Prostate gland (tissue), 2 donors: ENCODE measurements around the gene ATP1B3. TPM values are rescaled to one million over a fixed set of nuclear protein-coding genes. Genes with fewer than 3 reads are reported as not detected.

ENCODE experiments used
- DNase-seq: peaks from one replicate; pipeline ENCODE4 v3.0.0-alpha.2; 2019; ENCODE audit warnings: low spot score
- H3K27ac ChIP-seq, 2 donors: fragments of 200-600 bp; sonication (generic); 2 replicates each; pipeline ENCODE4 v1.5.1; 2017 to 2019
- H3K27me3 ChIP-seq: fragments of 200-600 bp; sonication (generic); replicated peaks from 2 replicates; pipeline ENCODE4 v1.5.1; 2019; ENCODE audit not compliant: insufficient read depth
- H3K36me3 ChIP-seq, 2 donors: fragments of 200-600 bp; sonication (generic); 1 replicate in 1 of 2; 2 replicates in 1 of 2; pipeline versions ENCODE4 v1.5.1 to v1.8.1; 2017 to 2019
- H3K4me1 ChIP-seq: fragments of 200-600 bp; sonication (generic); replicated peaks from 2 replicates; pipeline ENCODE4 v1.5.1; 2019
- H3K4me3 ChIP-seq, 2 donors: fragments of 200-600 bp; sonication (generic); 2 replicates each; pipeline ENCODE4 v1.5.1; 2017 to 2019
- H3K9me3 ChIP-seq: fragments of 200-600 bp; sonication (generic); 2 replicates; pipeline ENCODE4 v1.5.1; 2017
- POLR2A ChIP-seq: fragments of 450-650 bp; IDR thresholded peaks from one replicate; pipeline ENCODE4 v1.6.1; 2016; ENCODE audit warnings: antibody characterized with exemption, mild to moderate bottlenecking
- POLR2AphosphoS5 ChIP-seq: sonication (generic); formaldehyde crosslinking; IDR thresholded peaks from one replicate; pipeline ENCODE4 v1.6.1; 2017; ENCODE audit warnings: antibody characterized with exemption
- WGBS: methylation state at CpG from one replicate; pipeline ENCODE4 v1.1.5; 2018; 5-methylcytosine and 5-hydroxymethylcytosine counted together
- intact Hi-C: fragments of 100-400 bp; cut with DNase I; formaldehyde crosslinking; loops from one replicate; pipeline ENCODE4 v1.14.2; 2022
- total RNA-seq, 2 donors: library from RNA; depleted of rRNA; stranded (reverse); fragments of >200 nt; gene quantifications; one replicate each; pipeline ENCODE4 v1.1.0, GENCODE V29; 2016
- TF ChIP-seq, protein P1 (sequence below), 4 experiments: fragments of 200-600 bp in 2 of 4; fragments of 450-650 bp in 2 of 4; sonication (generic) in 2 of 4; IDR thresholded peaks; 1 replicate in 3 of 4; 2 replicates in 1 of 4; pipeline ENCODE4 v1.5.1; 2016 to 2019; ENCODE audit warnings: antibody characterized with exemption in 4 of 4, mild to moderate bottlenecking in 2 of 4, moderate library complexity in 2 of 4

The ATP1B3 gene
- total RNA-seq, 2 donors from 2014 or later, result 47.7 to 51.2 TPM

DNA sequence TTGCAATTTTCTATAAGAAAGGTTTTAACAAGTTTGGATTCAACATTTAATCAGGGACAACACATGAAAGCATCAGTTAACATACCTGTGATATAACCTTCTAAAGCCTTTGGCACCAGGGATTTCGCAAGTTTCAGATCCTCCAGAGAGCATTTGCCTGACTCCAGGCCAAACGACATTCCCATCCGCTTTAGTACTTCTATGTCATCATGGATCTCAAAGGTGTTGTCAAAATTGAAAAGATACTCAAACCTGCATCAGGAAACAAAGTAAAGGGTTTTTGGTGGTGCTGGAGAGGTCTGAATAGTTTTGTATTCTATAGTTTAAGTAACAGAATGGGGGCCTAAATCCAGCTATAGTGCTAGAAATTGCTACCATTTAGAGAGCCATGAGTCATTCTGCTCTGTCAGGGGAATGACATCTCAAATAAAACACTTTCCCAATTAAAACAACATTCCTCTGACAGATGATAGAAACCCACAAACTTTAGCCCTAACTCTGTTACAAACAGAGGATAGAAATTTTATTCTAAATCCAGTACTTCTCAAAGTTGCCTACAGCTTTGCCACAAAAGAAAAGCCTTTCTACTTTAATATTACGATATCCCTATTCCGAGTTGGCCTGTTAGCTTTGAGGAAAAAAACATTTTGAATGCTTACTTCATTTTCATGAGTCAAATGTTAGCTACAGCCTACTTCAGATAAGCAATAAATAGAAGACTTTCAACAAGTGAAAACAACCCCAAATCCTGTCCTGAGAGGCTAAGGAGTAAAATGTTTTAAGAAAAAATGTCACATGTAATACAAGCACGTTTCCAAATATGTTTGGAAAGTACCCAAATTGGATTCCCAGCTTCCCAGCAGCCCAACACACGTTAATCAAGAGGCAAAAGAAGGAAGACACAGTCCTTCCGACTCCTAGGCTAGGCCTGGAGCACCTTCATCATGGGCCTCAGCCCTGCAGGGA, 83.4 kb downstream of the ATP1B3 start:
- 63% methylated on average over 8 of the region's 8 CpGs for WGBS
- TF ChIP-seq, protein P1, sequence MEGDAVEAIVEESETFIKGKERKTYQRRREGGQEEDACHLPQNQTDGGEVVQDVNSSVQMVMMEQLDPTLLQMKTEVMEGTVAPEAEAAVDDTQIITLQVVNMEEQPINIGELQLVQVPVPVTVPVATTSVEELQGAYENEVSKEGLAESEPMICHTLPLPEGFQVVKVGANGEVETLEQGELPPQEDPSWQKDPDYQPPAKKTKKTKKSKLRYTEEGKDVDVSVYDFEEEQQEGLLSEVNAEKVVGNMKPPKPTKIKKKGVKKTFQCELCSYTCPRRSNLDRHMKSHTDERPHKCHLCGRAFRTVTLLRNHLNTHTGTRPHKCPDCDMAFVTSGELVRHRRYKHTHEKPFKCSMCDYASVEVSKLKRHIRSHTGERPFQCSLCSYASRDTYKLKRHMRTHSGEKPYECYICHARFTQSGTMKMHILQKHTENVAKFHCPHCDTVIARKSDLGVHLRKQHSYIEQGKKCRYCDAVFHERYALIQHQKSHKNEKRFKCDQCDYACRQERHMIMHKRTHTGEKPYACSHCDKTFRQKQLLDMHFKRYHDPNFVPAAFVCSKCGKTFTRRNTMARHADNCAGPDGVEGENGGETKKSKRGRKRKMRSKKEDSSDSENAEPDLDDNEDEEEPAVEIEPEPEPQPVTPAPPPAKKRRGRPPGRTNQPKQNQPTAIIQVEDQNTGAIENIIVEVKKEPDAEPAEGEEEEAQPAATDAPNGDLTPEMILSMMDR (IDR thresholded peaks at IDR 0.05), result no peak
- TF ChIP-seq POLR2AphosphoS5 (no peak), POLR2A (no peak)
- no peaks in the 10 kb centered on the region for H3K9me3 ChIP-seq
- DNase-seq, result no peak
- no peak overlapping the region for H3K4me3 ChIP-seq
- no peaks in the 10 kb centered on the region for H3K27me3 ChIP-seq
- intact Hi-C loops, result loop anchor here (5.0 kb wide), 1 partner anchor 322 kb away; no protein-coding TSS in a partner anchor
- H3K4me1 ChIP-seq, result no peaks in the 10 kb centered on the region
- H3K36me3 ChIP-seq, result no peaks in the 10 kb centered on the region
- no peak overlapping the region for H3K27ac ChIP-seq

DNA sequence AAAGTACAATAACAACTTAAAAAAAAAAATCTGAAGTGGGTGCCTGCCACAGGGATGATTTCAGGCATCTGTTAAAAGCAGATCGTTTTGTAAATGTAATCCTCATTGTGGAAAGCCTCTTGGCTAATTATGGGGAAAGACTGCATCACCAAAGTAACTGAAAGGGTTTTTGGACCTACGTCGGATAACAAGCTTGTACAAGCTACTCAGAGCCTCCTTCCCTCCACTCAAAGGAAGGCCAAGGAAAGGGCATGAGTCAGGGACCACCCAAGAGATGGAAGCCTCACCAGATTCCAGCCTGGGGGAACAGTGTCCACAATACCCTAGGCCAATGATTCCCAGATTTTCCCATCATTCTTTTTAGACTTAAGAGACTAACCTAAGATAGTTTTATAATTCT, 84.3 kb downstream of the ATP1B3 start:
- 46% methylated on average over 3 of the region's 3 CpGs for WGBS
- H3K9me3 ChIP-seq, result no peaks in the 10 kb centered on the region
- no peaks in the 10 kb centered on the region for H3K36me3 ChIP-seq
- intact Hi-C loops, result loop anchor here (5.0 kb wide), 1 partner anchor 322 kb away; no protein-coding TSS in a partner anchor
- no peak overlapping the region for H3K4me3 ChIP-seq
- no peak overlapping the region for H3K27ac ChIP-seq
- no peaks in the 10 kb centered on the region for H3K4me1 ChIP-seq
- TF ChIP-seq POLR2A (no peak), POLR2AphosphoS5 (no peak)
- TF ChIP-seq, protein P1 (IDR thresholded peaks at IDR 0.05), result no peak
- H3K27me3 ChIP-seq, result no peaks in the 10 kb centered on the region
- DNase-seq, result no peak

DNA sequence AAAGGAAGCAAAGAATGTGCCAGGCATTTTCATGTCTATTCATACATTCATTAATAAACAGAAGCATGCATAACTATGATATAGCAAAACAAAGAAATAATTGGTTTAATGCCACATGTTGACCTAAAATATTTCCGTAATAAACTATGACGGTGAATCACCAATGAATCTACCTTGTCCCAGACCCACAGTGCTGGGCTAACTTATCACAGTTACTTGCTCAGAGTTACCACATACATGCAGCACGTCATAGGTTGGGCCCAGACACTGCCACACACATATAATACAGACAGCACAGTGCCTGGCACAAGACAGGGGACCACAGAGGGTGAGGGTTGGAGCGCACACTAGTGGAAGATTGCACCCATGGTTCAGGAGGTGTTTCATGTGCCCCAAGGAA, 86.9 kb downstream of the ATP1B3 start:
- no peak overlapping the region for H3K4me3 ChIP-seq
- TF ChIP-seq POLR2AphosphoS5 (no peak), POLR2A (no peak)
- TF ChIP-seq, protein P1 (IDR thresholded peaks at IDR 0.05), result no peak
- H3K27ac ChIP-seq, result no peak overlapping the region
- no peak for DNase-seq
- no peaks in the 10 kb centered on the region for H3K36me3 ChIP-seq
- WGBS, result 90% methylated on average over 4 of the region's 4 CpGs
- H3K9me3 ChIP-seq, result no peaks in the 10 kb centered on the region
- H3K27me3 ChIP-seq, result no peaks in the 10 kb centered on the region
- H3K4me1 ChIP-seq, result no peaks in the 10 kb centered on the region
- intact Hi-C loops, result loop anchor here (5.0 kb wide), 1 partner anchor 319 kb away; no protein-coding TSS in a partner anchor

DNA sequence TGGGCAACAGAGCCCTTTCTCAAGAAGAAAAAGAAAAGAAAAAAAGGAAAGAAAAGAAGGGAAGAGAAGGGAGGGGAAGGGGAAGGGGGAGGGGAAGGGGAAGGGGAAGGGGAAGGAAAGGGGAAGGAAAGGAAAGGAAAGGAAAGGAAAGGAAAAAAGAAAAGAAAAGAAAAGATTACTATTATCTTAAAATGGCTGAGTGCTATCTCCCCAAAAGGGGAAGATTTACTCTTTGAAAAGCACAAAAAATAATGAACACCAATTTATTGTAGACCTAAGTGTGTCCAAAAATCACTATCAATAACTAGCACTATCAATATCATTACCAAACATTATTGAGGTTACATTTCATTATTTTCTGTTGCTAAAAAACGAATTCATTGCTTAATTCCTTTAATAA, 89.0 kb downstream of the ATP1B3 start:
- H3K4me3 ChIP-seq, result no peak overlapping the region
- WGBS, result 98% methylated on average over 1 of the region's 1 CpG
- H3K4me1 ChIP-seq, result no peaks in the 10 kb centered on the region
- no peaks in the 10 kb centered on the region for H3K27me3 ChIP-seq
- intact Hi-C loops, result no loop called here
- no peaks in the 10 kb centered on the region for H3K36me3 ChIP-seq
- no peak overlapping the region for H3K27ac ChIP-seq
- H3K9me3 ChIP-seq, result no peaks in the 10 kb centered on the region
- TF ChIP-seq, protein P1 (IDR thresholded peaks at IDR 0.05), result no peak
- TF ChIP-seq POLR2A (no peak), POLR2AphosphoS5 (no peak)
- no peak for DNase-seq

DNA sequence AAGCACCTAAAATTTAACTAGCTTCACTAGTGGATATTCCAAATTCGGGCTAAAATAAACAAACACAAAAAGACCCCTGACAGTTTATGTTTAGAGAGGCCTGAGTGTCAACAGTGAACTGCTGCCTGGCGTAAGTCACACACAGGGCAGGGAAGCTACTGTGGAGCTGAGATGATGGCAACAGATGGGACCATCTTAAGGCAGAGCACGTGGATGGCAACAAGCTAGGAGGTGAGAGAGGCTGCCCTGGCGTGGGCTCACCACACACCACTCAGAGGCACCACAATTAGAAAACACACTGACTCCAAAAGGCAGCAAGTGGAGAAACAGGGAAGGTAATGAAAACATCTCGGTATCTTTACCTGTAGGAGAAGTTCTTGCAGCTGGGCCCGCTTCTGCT, 93.3 kb downstream of the ATP1B3 start:
- 81% methylated on average over 6 of the region's 6 CpGs for WGBS
- Histone ChIP-seq H3K27ac (no peak overlapping the region), H3K36me3 (no peaks in the 10 kb centered on the region), H3K9me3 (no peaks in the 10 kb centered on the region), H3K4me3 (no peak overlapping the region), H3K27me3 (no peaks in the 10 kb centered on the region), H3K4me1 (no peaks in the 10 kb centered on the region)
- TF ChIP-seq, protein P1 (IDR thresholded peaks at IDR 0.05), result no peak
- TF ChIP-seq POLR2AphosphoS5 (no peak), POLR2A (no peak)
- DNase-seq, result no peak
- intact Hi-C loops, result no loop called here
